GM12891 (cell line): Measurements from ENCODE around the gene TMEM119.

ENCODE experiments used
- DNase-seq: peaks from one replicate; pipeline ENCODE4 v3.0.0; 2011; ENCODE audit warnings: low spot score; ENCODE audit not compliant: insufficient read length
- FAIRE-seq: peaks from 2 replicates; lab custom pipeline; 2011; peaks lifted over from hg19 to GRCh38; lab: Jason Lieb, UNC
- PAX5 ChIP-seq: IDR thresholded peaks from 2 replicates; pipeline ENCODE4 v1.6.1; 2011; ENCODE audit warnings: low read length, moderate library complexity, mild to moderate bottlenecking; ENCODE audit not compliant: insufficient read depth, severe bottlenecking
- POLR2A ChIP-seq: IDR thresholded peaks from 2 replicates; pipeline ENCODE4 v1.6.1; 2011; ENCODE audit warnings: low read depth, low read length, control low read depth
- POLR2AphosphoS5 ChIP-seq: IDR thresholded peaks from 2 replicates; pipeline ENCODE4 v1.6.1; 2011; ENCODE audit warnings: low read depth, low read length, control low read depth
- POU2F2 ChIP-seq: IDR thresholded peaks from 2 replicates; pipeline ENCODE4 v1.6.1; 2011; ENCODE audit warnings: low read depth, mild to moderate bottlenecking, control low read depth, low read length, moderate library complexity
- SPI1 ChIP-seq: IDR thresholded peaks from 2 replicates; pipeline ENCODE4 v1.6.1; 2011; ENCODE audit warnings: low read depth, low read length, control low read depth
- TAF1 ChIP-seq: IDR thresholded peaks from 2 replicates; pipeline ENCODE4 v1.6.1; 2011; ENCODE audit warnings: low read depth, low read length, control low read depth

TMEM119 gene

DNA sequence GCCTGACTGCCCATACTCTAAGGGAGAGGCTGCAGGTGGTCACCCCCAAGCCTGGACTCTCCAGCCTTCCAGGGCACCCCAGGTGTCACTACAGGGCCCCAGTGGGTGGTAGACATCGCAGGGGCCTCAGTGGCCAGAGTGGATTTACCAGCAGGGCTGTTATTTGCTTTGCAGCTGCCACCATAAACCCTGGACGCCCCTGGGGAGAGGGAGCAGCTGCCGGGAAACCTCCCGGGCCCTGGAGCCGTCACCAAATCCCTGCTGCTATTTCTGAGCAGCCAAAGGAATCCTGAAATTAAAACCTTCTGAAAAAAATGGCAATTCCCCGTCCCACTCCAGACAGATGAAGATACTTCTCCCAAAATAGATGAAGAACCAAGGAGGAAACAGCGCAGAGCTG lies 13.9 kb downstream of the TMEM119 start:
- TF ChIP-seq POU2F2 (no peak), POLR2AphosphoS5 (no peak), TAF1 (no peak), PAX5 (no peak)
- FAIRE-seq (no peak), DNase-seq (no peak)

DNA sequence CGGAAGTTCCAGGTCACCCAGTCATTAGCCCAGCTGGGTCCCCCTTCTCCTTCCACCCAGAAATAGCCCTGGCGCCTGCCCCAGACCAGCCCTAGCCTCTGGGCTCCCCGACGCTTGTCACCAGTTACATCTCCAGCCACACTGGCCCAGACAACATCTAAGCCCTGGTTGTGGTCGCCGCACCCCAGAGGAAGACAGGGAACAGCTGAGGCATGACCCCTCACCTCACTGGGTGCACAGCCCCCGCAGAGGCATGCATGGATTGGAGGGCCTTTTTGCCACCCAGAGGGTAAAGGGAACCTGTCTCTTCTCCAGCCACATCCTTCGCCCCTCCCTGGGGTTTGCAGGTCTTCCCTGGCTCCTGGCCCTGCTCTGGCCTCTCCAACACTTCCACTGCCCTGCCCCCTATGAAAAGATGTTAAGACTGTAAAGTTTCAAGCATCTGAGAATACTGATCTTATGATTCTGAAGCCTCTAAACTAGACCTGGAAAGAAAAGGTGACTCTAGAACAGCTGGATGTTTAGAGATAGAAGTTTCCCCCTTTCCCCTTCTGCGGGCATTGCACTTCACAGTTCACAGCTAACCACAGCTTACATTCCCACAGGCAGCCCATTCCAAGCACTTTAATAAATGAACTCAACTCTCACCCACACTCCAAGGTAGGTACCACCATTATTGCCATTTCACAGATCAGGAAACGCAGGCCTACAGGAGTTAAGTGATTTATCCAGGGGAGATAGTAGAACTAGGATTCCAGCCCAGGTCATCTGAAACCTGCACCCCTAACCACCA lies 14.7 kb downstream of the TMEM119 start:
- TF ChIP-seq SPI1 (no peak), POLR2AphosphoS5 (no peak), PAX5 (no peak), TAF1 (no peak), POLR2A (no peak), POU2F2 (no peak)
- DNase-seq: no peak
- FAIRE-seq: no peak

GRCh38 chr12:108582509-108582908 lies 15.4 kb downstream of the TMEM119 start:
- no peak for DNase-seq
- no peak for TF ChIP-seq POU2F2
- no peak for TF ChIP-seq POLR2A
- TF ChIP-seq POLR2AphosphoS5: no peak
- no peak for TF ChIP-seq TAF1
- no peak for TF ChIP-seq SPI1
- TF ChIP-seq PAX5: no peak
- FAIRE-seq: no peak

DNA sequence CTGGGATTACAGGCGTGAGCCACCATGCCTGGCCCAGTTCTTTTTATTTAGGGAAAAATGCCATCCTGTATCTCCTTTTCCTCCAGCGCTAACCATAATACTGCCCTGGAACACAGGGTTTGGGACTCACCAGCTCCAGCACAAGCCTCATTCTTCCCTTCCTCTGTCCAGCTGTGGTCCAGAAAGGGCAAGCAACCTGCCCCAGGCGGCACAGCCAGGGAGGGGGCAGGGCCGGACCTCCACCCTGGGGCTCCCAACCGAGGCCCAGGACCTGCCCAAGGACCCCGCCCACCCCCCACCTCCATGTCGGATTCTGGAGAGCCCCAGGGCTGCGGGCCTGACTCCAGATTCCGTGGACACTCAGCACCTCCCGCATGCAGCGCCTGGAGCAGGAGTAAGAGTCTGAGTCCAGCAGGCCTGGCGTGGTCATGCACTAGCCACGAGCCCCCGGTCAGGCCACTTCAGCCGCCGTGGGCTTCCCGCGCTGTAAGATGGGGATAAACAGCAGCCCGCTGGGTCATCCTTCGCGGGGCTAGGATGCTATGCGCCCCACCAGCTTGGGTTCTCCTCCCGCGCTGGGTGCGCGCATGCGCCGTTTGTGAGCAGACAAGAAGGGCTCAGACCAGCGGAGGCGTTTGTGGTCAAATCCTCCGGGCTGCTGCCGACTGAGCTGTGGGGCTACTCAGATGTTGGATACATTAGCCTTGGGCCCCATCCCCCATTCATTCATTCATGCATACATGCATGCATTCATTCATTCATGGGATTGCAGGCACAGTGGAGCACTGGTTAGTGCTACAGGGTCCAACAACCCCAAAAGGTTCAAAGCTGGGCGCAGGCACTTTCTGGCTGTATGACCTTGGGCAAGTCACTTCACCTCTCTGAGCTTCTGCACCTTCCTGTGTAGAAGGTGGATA lies 16.3 kb downstream of the TMEM119 start:
- no peak for DNase-seq
- no peak for FAIRE-seq
- TF ChIP-seq POLR2AphosphoS5 (no peak), POLR2A (no peak), SPI1 (no peak), PAX5 (no peak), POU2F2 (no peak), TAF1 (no peak)

GRCh38 chr12:108580531-108580930 lies 17.4 kb downstream of the TMEM119 start:
- DNase-seq (no peak), FAIRE-seq (no peak)
- TF ChIP-seq POLR2AphosphoS5 (no peak), POLR2A (no peak), SPI1 (no peak), TAF1 (no peak), POU2F2 (no peak), PAX5 (no peak)

GRCh38 chr12:108578813-108579212 lies 19.1 kb downstream of the TMEM119 start:
- TF ChIP-seq POLR2A (no peak), SPI1 (no peak), TAF1 (no peak), PAX5 (no peak), POLR2AphosphoS5 (no peak), POU2F2 (no peak)
- DNase-seq (no peak), FAIRE-seq (peak; percentile 41)

- FAIRE-seq: no peak
- TF ChIP-seq POU2F2 (no peak), POLR2AphosphoS5 (no peak), SPI1 (no peak), PAX5 (no peak), TAF1 (no peak), POLR2A (no peak)
- DNase-seq: no peak
Measured at GRCh38 chr12:108578264-108578663, 19.6 kb downstream of the TMEM119 start.

DNA sequence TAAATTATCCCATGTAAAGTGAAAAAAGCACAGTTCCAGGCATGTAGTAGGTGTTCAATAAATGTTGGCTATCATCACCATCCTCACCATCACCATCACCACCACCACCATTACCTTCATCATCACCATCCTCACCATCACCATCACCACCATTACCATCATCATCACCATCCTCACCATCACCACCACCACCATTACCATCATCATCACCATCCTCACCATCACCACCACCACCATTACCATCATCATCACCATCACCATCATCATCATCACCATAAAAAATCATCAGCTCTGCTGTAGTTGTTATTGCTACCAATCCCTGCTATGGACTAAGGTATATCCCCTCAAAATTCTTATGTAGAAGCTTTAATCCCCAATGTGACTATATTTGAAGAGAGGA lies 20.4 kb downstream of the TMEM119 start:
- TF ChIP-seq POLR2AphosphoS5 (no peak), SPI1 (no peak), POU2F2 (no peak)
- FAIRE-seq: peak; percentile 38

DNA sequence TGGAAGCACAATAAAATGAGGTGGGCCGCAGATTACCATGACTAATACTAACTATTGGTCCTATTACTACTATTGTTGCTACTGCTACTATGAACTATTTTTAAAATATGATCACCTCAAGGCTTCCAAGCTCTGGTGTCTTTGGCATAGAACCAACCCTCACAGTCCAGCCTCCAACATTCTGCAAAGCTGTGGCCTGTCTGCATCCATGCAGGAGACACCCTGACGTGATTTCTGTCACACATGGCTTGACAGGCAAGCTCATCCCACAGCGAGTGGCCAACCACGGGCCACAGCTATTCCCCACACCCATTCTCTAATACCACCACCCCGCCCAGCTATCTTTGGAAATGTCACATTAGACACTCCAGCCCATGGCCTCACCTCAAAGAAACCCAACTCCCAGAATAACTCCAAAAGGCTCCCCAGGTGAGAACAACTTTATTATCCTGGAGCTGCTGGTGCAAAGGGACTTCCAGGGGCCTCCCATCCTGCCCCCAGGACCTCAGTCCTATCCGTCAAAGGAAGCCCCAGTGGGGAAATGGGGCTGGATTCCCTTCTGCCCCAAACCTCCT lies 21.1 kb downstream of the TMEM119 start:
- FAIRE-seq (peak; percentile 52), DNase-seq (no peak)
- TF ChIP-seq PAX5 (no peak), SPI1 (no peak), POLR2AphosphoS5 (no peak)

More for the DNA sequence above, 20.4 kb downstream of the TMEM119 start:
- DNase-seq: no peak
